ENCODE data around the gene BTBD9. TPM values are rescaled to one million over a fixed set of nuclear protein-coding genes. Genes with fewer than 3 reads are reported as not detected.

Gene BTBD9
- total and polyA plus RNA-seq, 2 donors (not counting 1 experiment from before 2014, with no cell fraction given) = 4.1 to 48.9 TPM

GRCh38 chr6:38119516-38119915 is 520.2 kb downstream of the BTBD9 start:
- ATAC-seq (ENCODE audit: low read depth) (no peak), DNase-seq (no peak)
- 100% methylated on average over 5 of the region's 6 CpGs for WGBS (ENCODE audit: insufficient coverage)
- H3K79me2 ChIP-seq (ENCODE audit: control insufficient read depth, insufficient read depth, low read length) = peaks cover 14% of the 10 kb centered on the region
- TF ChIP-seq, protein P1, sequence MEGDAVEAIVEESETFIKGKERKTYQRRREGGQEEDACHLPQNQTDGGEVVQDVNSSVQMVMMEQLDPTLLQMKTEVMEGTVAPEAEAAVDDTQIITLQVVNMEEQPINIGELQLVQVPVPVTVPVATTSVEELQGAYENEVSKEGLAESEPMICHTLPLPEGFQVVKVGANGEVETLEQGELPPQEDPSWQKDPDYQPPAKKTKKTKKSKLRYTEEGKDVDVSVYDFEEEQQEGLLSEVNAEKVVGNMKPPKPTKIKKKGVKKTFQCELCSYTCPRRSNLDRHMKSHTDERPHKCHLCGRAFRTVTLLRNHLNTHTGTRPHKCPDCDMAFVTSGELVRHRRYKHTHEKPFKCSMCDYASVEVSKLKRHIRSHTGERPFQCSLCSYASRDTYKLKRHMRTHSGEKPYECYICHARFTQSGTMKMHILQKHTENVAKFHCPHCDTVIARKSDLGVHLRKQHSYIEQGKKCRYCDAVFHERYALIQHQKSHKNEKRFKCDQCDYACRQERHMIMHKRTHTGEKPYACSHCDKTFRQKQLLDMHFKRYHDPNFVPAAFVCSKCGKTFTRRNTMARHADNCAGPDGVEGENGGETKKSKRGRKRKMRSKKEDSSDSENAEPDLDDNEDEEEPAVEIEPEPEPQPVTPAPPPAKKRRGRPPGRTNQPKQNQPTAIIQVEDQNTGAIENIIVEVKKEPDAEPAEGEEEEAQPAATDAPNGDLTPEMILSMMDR (IDR thresholded peaks at IDR 0.05) = no peak
- no peak for TF ChIP-seq EZH2 (IDR thresholded peaks at IDR 0.05; ENCODE audit: borderline replicate concordance, insufficient read depth, low read depth, low read length, poor library complexity, severe bottlenecking)
- POLR2A ChIA-PET = no interaction called here
- Mint-ChIP-seq H3K27me3 (no peaks in the 10 kb centered on the region), H3K27ac (no peak overlapping the region), H3K4me3 (no peak overlapping the region), H3K4me1 (no peaks in the 10 kb centered on the region), H3K9me3 (ENCODE audit: insufficient read depth) (no peaks in the 10 kb centered on the region)
- H3K4me1 ChIP-seq (ENCODE audit: control insufficient read depth in 2 of 2, insufficient read depth in 2 of 2, low read length in 2 of 2) = no peaks in the 10 kb centered on the region
- H3K36me3 ChIP-seq (replicated peaks in 1 of 2; ENCODE audit: control extremely low read depth in 1 of 2, control insufficient read depth in 1 of 2, extremely low read depth in 1 of 2, insufficient read depth in 2 of 2, low read length in 1 of 2) = peaks cover 16 to 34% of the 10 kb centered on the region in 2 experiments
- CTCF ChIA-PET = no interaction called here
- no peaks in the 10 kb centered on the region for H4K20me1 ChIP-seq (ENCODE audit: control insufficient read depth, insufficient read depth, low read length, poor library complexity, severe bottlenecking)
- intact Hi-C loops (cut with micrococcal nuclease) = no loop called here
- no peak overlapping the region for H3K9ac ChIP-seq (ENCODE audit: low read length)
- H3K27ac ChIP-seq (ENCODE audit: low read length in 2 of 2) = no peak overlapping the region
- no peak overlapping the region for H2AFZ ChIP-seq (ENCODE audit: insufficient read depth, low read depth, low read length, poor library complexity, severe bottlenecking)
- no peaks in the 10 kb centered on the region for H3K27me3 ChIP-seq (replicated peaks in 1 of 4; ENCODE audit: control extremely low read depth in 1 of 4, control insufficient read depth in 3 of 4, insufficient read depth in 4 of 4, low read length in 3 of 4)
- no peak overlapping the region for H3K4me3 ChIP-seq (ENCODE audit: control extremely low read depth in 1 of 5, extremely low read depth in 1 of 5, insufficient read depth in 1 of 5, low read depth in 2 of 5, low read length in 4 of 5)
- no peak overlapping the region for H3K4me2 ChIP-seq (replicated peaks; ENCODE audit: low read depth, low read length, poor library complexity, severe bottlenecking)
- H3K9me3 ChIP-seq (ENCODE audit: control extremely low read depth in 1 of 3, control insufficient read depth in 2 of 3, insufficient read depth in 1 of 3, low read length in 2 of 3) = no peaks in the 10 kb centered on the region

DNA sequence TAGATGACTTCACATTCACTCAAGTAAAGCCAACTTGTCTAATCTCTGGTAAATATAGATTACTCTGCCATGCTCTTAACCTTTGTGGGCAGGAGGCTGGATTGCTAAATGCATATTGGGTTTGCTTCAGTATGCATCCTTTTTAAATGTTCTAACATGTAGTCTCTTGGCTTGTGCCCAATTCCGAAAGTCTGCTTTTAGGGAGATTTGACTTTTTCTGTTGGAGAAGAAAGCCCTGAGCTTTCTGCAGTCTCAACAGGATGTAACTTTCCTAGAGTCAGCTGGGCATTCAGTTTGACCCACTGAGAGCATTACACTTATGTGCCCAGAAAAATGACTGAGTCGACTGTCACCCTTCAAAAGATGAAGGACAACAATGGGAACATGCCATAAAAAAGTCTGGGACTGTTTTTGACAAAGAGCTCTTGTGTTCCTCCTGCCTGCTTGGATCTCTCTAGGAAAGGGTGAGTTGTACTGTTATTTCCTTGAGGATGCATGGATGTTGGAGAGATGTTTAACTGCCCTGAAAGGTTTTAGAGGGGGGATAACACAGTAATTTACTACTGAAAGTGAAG is 520.9 kb downstream of the BTBD9 start:
- ATAC-seq (ENCODE audit: low read depth) = no peak
- Mint-ChIP-seq H3K4me1 (no peaks in the 10 kb centered on the region), H3K4me3 (no peak overlapping the region)

More for the DNA sequence above, 520.9 kb downstream of the BTBD9 start:
- no peak for TF ChIP-seq EZH2 (IDR thresholded peaks at IDR 0.05; ENCODE audit: borderline replicate concordance, insufficient read depth, low read depth, low read length, poor library complexity, severe bottlenecking)
- TF ChIP-seq, protein P1 (IDR thresholded peaks at IDR 0.05) = no peak
- Histone ChIP-seq H3K4me2 (replicated peaks; ENCODE audit: low read depth, low read length, poor library complexity, severe bottlenecking) (no peak overlapping the region), H3K9me3 (ENCODE audit: control extremely low read depth in 1 of 3, control insufficient read depth in 2 of 3, insufficient read depth in 1 of 3, low read length in 2 of 3) (no peaks in the 10 kb centered on the region), H3K79me2 (ENCODE audit: control insufficient read depth, insufficient read depth, low read length) (peaks cover 14% of the 10 kb centered on the region), H3K27me3 (replicated peaks in 1 of 4; ENCODE audit: control extremely low read depth in 1 of 4, control insufficient read depth in 3 of 4, insufficient read depth in 4 of 4, low read length in 3 of 4) (no peaks in the 10 kb centered on the region), H2AFZ (ENCODE audit: insufficient read depth, low read depth, low read length, poor library complexity, severe bottlenecking) (no peak overlapping the region), H3K4me3 (ENCODE audit: control extremely low read depth in 1 of 5, extremely low read depth in 1 of 5, insufficient read depth in 1 of 5, low read depth in 2 of 5, low read length in 4 of 5) (no peak overlapping the region), H3K36me3 (replicated peaks in 1 of 2; ENCODE audit: control extremely low read depth in 1 of 2, control insufficient read depth in 1 of 2, extremely low read depth in 1 of 2, insufficient read depth in 2 of 2, low read length in 1 of 2) (peaks cover 16 to 34% of the 10 kb centered on the region in 2 experiments), H3K4me1 (ENCODE audit: control insufficient read depth in 2 of 2, insufficient read depth in 2 of 2, low read length in 2 of 2) (no peaks in the 10 kb centered on the region), H3K9ac (ENCODE audit: low read length) (no peak overlapping the region), H4K20me1 (ENCODE audit: control insufficient read depth, insufficient read depth, low read length, poor library complexity, severe bottlenecking) (no peaks in the 10 kb centered on the region), H3K27ac (ENCODE audit: low read length in 2 of 2) (no peak overlapping the region)
- intact Hi-C loops (cut with micrococcal nuclease) = no loop called here
- H3K27ac Mint-ChIP-seq = no peak overlapping the region
- WGBS (ENCODE audit: insufficient coverage) = 90% methylated on average over 2 of the region's 2 CpGs
- POLR2A ChIA-PET = no interaction called here
- CTCF ChIA-PET = no interaction called here
- no peaks in the 10 kb centered on the region for H3K9me3 Mint-ChIP-seq (ENCODE audit: insufficient read depth)
- no peaks in the 10 kb centered on the region for H3K27me3 Mint-ChIP-seq
- no peak for DNase-seq

Small RNAs within 50 kb of the gene (small RNA-seq; reads per million reads assigned to genes)
- gene RF00019 (ENCODE audit: insufficient read length, low read depth, low replicate concordance) = not detected
- gene RF00279 (ENCODE audit: insufficient read length, low read depth, low replicate concordance) = not detected

Other genes with a start within 250 kb of the BTBD9 start
- gene GLO1, start 63.2 kb upstream of the BTBD9 start, total RNA-seq = 31.6 and 32.6 TPM in 2 replicates
- gene GLO1, start 63.2 kb upstream of the BTBD9 start, polyA plus RNA-seq = 18.5 and 20.6 TPM in 2 replicates
- gene DNAH8, start 75.4 kb upstream of the BTBD9 start, total RNA-seq = 1.0 and 1.1 TPM in 2 replicates
- 0.63 and 0.69 TPM in 2 replicates for gene DNAH8, start 75.4 kb upstream of the BTBD9 start, polyA plus RNA-seq

Measured in B cell (primary cell).